HepG2 (cell line): ENCODE data around the gene PHF14. TPM values are rescaled to one million over a fixed set of nuclear protein-coding genes. Genes with fewer than 3 reads are reported as not detected.

ENCODE experiments used
- DDIT3 ChIP-seq: sonication (generic); formaldehyde crosslinking; IDR thresholded peaks from 2 replicates; pipeline ENCODE4 v1.4.0; 2020; ENCODE audit warnings: mild to moderate bottlenecking, missing genetic modification reagents
- E2F5 ChIP-seq: sonication (generic); formaldehyde crosslinking; conservative IDR thresholded peaks from 2 replicates; pipeline ENCODE4 v1.4.0; 2020; ENCODE audit warnings: missing genetic modification reagents
- HNRNPUL1 ChIP-seq: fragments of 200-400 bp; formaldehyde crosslinking; IDR thresholded peaks from 2 replicates; pipeline ENCODE4 v1.6.1; 2017; ENCODE audit warnings: low read depth, mild to moderate bottlenecking, low read length, moderate library complexity
- IKZF5 ChIP-seq: IDR thresholded peaks from 2 replicates; pipeline ENCODE4 v1.6.1; 2018; ENCODE audit warnings: missing genetic modification reagents, mild to moderate bottlenecking, missing compliant biosample characterization
- MAFF ChIP-seq: IDR thresholded peaks from 2 replicates; pipeline ENCODE4 v1.6.1; 2011; ENCODE audit warnings: low read depth, low read length, improper control_type of control experiment
- MED8 ChIP-seq: sonication (generic); formaldehyde crosslinking; IDR thresholded peaks from 2 replicates; pipeline ENCODE4 v1.8.1; 2023; ENCODE audit warnings: mild to moderate bottlenecking, missing genetic modification reagents; ENCODE audit not compliant: insufficient replicate concordance
- NFE2L2 ChIP-seq: fragments of 150-350 bp; IDR thresholded peaks from 2 replicates; pipeline ENCODE4 v1.6.1; 2014; ENCODE audit warnings: low read length
- RBAK ChIP-seq: sonication (generic); formaldehyde crosslinking; IDR thresholded peaks from 2 replicates; pipeline ENCODE4 v1.5.1; 2020; ENCODE audit warnings: mild to moderate bottlenecking, missing genetic modification reagents
- SIN3A ChIP-seq: IDR thresholded peaks from 2 replicates; pipeline ENCODE4 v1.6.1; 2011; ENCODE audit warnings: low read depth, mild to moderate bottlenecking, control low read depth, low read length, borderline replicate concordance
- SNAI1 ChIP-seq: sonication (generic); formaldehyde crosslinking; IDR thresholded peaks from 2 replicates; pipeline ENCODE4 v1.5.0; 2020; ENCODE audit warnings: mild to moderate bottlenecking, missing genetic modification reagents, borderline replicate concordance
- TFDP1 ChIP-seq: IDR thresholded peaks from 2 replicates; pipeline ENCODE4 v1.6.1; 2016; ENCODE audit warnings: missing compliant biosample characterization, missing genetic modification reagents, borderline replicate concordance
- ZGPAT ChIP-seq: IDR thresholded peaks from 2 replicates; pipeline ENCODE4 v1.6.1; 2016; ENCODE audit warnings: mild to moderate bottlenecking
- ZNF343 ChIP-seq: sonication (generic); formaldehyde crosslinking; IDR thresholded peaks from 2 replicates; pipeline ENCODE4 v1.4.0; 2020; ENCODE audit warnings: mild to moderate bottlenecking, missing genetic modification reagents
- ZNF616 ChIP-seq: sonication (generic); formaldehyde crosslinking; IDR thresholded peaks from 2 replicates; pipeline ENCODE4 v1.5.0; 2020; ENCODE audit warnings: low read depth, mild to moderate bottlenecking, missing genetic modification reagents
- ZNF747 ChIP-seq: sonication (generic); formaldehyde crosslinking; IDR thresholded peaks from 2 replicates; pipeline ENCODE4 v1.8.1; 2023; ENCODE audit warnings: missing genetic modification reagents, mild to moderate bottlenecking, borderline replicate concordance
- ZNF800 ChIP-seq: sonication (generic); formaldehyde crosslinking; IDR thresholded peaks from 2 replicates; pipeline ENCODE4 v1.4.0; 2020; ENCODE audit warnings: missing genetic modification reagents
- polyA plus RNA-seq, 8 experiments: library from polyadenylated mRNA; depleted of rRNA in 3 of 8; stranded (reverse) in 7 of 8; unstranded in 1 of 8; fragments of >200 nt; fragmentation: Illumina TruSeq in 4 of 8; extraction: Trizol in 4 of 8; gene quantifications; 2 replicates each; pipeline versions ENCODE4 v1.2.1 to v1.2.3, GENCODE V29; 2011 to 2016; ENCODE audit warnings: low read depth in 4 of 8, missing spikeins in 1 of 8, mixed read lengths in 1 of 8; ENCODE audit not compliant: insufficient read depth in 1 of 8
- total RNA-seq, 5 experiments: library from RNA; depleted of rRNA; stranded (reverse); fragments of >200 nt; fragmentation: Illumina TruSeq; extraction: Trizol; gene quantifications; 2 replicates each; pipeline ENCODE4 v1.2.3, GENCODE V29; 2016; ENCODE audit warnings: low read depth in 1 of 5

Gene PHF14
- total and polyA plus RNA-seq, 2 of the 13 experiments (the other 11 are each of a cell fraction or from before 2014, with no cell fraction given): 18.9 to 68.7 TPM

- no peak for TF ChIP-seq SNAI1 (CRISPR knock-in tag)
- TF ChIP-seq E2F5 (CRISPR knock-in tag): no peak
- TF ChIP-seq ZNF747 (CRISPR knock-in tag): no peak
- TF ChIP-seq ZNF616 (CRISPR knock-in tag): no peak
- TF ChIP-seq DDIT3 (CRISPR knock-in tag): no peak
- peak; percentile 94 for TF ChIP-seq MAFF
- TF ChIP-seq HNRNPUL1: no peak
- no peak for TF ChIP-seq TFDP1 (CRISPR knock-in tag)
- TF ChIP-seq IKZF5 (CRISPR knock-in tag): no peak
- no peak for TF ChIP-seq RBAK (CRISPR knock-in tag)
- no peak for TF ChIP-seq MED8
- no peak for TF ChIP-seq ZNF800 (CRISPR knock-in tag)
- peak; percentile 39; the same call in 1 of the 2 replicates for TF ChIP-seq NFE2L2
- TF ChIP-seq ZGPAT (CRISPR knock-in tag): no peak
- no peak for TF ChIP-seq ZNF343
- no peak for TF ChIP-seq SIN3A
Measured at GRCh38 chr7:10972174-10972573, 1.5 kb upstream of the PHF14 start (continued).
